ENCODE results near the gene OCEL1. TPM values are rescaled to one million over a fixed set of nuclear protein-coding genes. Genes with fewer than 3 reads are reported as not detected.
A peak's percentile ranks its signal among the peaks of the same experiment; 100 is the strongest.

Gene OCEL1
- total and polyA plus RNA-seq, 2 of the 13 experiments (the other 11 are each of a cell fraction or from before 2014, with no cell fraction given), result 10.6 to 17.2 TPM

- TF ChIP-seq HMGXB4 (CRISPR knock-in tag; IDR thresholded peaks at IDR 0.05; ENCODE audit: borderline replicate concordance in 1 of 2, low read depth in 1 of 2), result peak; percentile 13 to 79; a peak in 1 of 4 replicates
- TF ChIP-seq ZNF703 (CRISPR knock-in tag; IDR thresholded peaks at IDR 0.05; ENCODE audit: borderline replicate concordance), result no peak
- no peak for TF ChIP-seq NONO (IDR thresholded peaks at IDR 0.05)
- TF ChIP-seq NONO (CRISPR knock-in tag; conservative IDR thresholded peaks at IDR 0.05), result peak; percentile 59
- no peak for TF ChIP-seq BCL3 (CRISPR knock-in tag; IDR thresholded peaks at IDR 0.05)
- peak; percentile 8 for TF ChIP-seq HNRNPLL (IDR thresholded peaks at IDR 0.05; ENCODE audit: low read depth, low read length, poor library complexity, severe bottlenecking)
- no peak for TF ChIP-seq POLR2A (IDR thresholded peaks at IDR 0.05; ENCODE audit: insufficient read depth in 1 of 2, low read depth in 2 of 2, low read length in 2 of 2)
- TF ChIP-seq RBFOX2 (IDR thresholded peaks at IDR 0.05; ENCODE audit: low read depth, low read length), result peak; percentile 78
- TF ChIP-seq, protein P1, sequence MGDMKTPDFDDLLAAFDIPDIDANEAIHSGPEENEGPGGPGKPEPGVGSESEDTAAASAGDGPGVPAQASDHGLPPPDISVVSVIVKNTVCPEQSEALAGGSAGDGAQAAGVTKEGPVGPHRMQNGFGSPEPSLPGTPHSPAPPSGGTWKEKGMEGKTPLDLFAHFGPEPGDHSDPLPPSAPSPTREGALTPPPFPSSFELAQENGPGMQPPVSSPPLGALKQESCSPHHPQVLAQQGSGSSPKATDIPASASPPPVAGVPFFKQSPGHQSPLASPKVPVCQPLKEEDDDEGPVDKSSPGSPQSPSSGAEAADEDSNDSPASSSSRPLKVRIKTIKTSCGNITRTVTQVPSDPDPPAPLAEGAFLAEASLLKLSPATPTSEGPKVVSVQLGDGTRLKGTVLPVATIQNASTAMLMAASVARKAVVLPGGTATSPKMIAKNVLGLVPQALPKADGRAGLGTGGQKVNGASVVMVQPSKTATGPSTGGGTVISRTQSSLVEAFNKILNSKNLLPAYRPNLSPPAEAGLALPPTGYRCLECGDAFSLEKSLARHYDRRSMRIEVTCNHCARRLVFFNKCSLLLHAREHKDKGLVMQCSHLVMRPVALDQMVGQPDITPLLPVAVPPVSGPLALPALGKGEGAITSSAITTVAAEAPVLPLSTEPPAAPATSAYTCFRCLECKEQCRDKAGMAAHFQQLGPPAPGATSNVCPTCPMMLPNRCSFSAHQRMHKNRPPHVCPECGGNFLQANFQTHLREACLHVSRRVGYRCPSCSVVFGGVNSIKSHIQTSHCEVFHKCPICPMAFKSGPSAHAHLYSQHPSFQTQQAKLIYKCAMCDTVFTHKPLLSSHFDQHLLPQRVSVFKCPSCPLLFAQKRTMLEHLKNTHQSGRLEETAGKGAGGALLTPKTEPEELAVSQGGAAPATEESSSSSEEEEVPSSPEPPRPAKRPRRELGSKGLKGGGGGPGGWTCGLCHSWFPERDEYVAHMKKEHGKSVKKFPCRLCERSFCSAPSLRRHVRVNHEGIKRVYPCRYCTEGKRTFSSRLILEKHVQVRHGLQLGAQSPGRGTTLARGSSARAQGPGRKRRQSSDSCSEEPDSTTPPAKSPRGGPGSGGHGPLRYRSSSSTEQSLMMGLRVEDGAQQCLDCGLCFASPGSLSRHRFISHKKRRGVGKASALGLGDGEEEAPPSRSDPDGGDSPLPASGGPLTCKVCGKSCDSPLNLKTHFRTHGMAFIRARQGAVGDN (CRISPR knock-in tag; IDR thresholded peaks at IDR 0.05), result peak; percentile 1; the same call in 1 of the 2 replicates
- no peak for TF ChIP-seq SOX6 (IDR thresholded peaks at IDR 0.05)
- TF ChIP-seq SOX6 (CRISPR knock-in tag; IDR thresholded peaks at IDR 0.05), result no peak
- no peak for TF ChIP-seq DRAP1 (CRISPR knock-in tag; IDR thresholded peaks at IDR 0.05)
- TF ChIP-seq KAT2B (IDR thresholded peaks at IDR 0.05; ENCODE audit: borderline replicate concordance, low read depth, low read length), result no peak
- TF ChIP-seq ZBTB7B (CRISPR knock-in tag; IDR thresholded peaks at IDR 0.05), result peak; percentile 17; the same call in 1 of the 2 replicates
- TF ChIP-seq SMYD3 (CRISPR knock-in tag; IDR thresholded peaks at IDR 0.05), result no peak
- TF ChIP-seq MIER2 (CRISPR knock-in tag; IDR thresholded peaks at IDR 0.05), result no peak
- peak; percentile 49 for TF ChIP-seq SRSF1 (optimal IDR thresholded peaks at IDR 0.05; ENCODE audit: low read depth, low read length)
- TF ChIP-seq, protein P2, sequence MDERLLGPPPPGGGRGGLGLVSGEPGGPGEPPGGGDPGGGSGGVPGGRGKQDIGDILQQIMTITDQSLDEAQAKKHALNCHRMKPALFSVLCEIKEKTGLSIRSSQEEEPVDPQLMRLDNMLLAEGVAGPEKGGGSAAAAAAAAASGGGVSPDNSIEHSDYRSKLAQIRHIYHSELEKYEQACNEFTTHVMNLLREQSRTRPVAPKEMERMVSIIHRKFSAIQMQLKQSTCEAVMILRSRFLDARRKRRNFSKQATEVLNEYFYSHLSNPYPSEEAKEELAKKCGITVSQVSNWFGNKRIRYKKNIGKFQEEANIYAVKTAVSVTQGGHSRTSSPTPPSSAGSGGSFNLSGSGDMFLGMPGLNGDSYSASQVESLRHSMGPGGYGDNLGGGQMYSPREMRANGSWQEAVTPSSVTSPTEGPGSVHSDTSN (CRISPR knock-in tag; IDR thresholded peaks at IDR 0.05), result no peak
- no peak for TF ChIP-seq ZNF83 (CRISPR knock-in tag; IDR thresholded peaks at IDR 0.05; ENCODE audit: borderline replicate concordance)
- no peak for TF ChIP-seq ZSCAN31 (CRISPR knock-in tag; IDR thresholded peaks at IDR 0.05; ENCODE audit: low read depth)
Measured at GRCh38 chr19:17244618-17245534, 18.9 kb downstream of the OCEL1 start (continued).

Measured in HepG2 (cell line).